WERI-Rb-1 (cell line): ENCODE results near the gene PKP2.

Source experiments
- DNase-seq: peaks from one replicate; pipeline ENCODE4 v3.0.0-alpha.2; 2020
- H3K27ac ChIP-seq: fragments of 250-450 bp; sonication (Bioruptor Pico); 2 replicates; pipeline ENCODE4 v1.5.1; 2020; ENCODE audit warnings: mild to moderate bottlenecking, moderate library complexity
- H3K27me3 ChIP-seq: fragments of 250-450 bp; sonication (Bioruptor Pico); 2 replicates; pipeline ENCODE4 v1.5.1; 2021; ENCODE audit warnings: mild to moderate bottlenecking, low read depth, moderate library complexity; ENCODE audit not compliant: insufficient read depth, severe bottlenecking
- H3K36me3 ChIP-seq: fragments of 250-450 bp; sonication (Bioruptor Pico); 2 replicates; pipeline ENCODE4 v1.5.1; 2020; ENCODE audit warnings: mild to moderate bottlenecking, moderate library complexity
- H3K4me3 ChIP-seq: 2 replicates; pipeline ENCODE4 v1.5.1; 2011; ENCODE audit warnings: low read depth, mild to moderate bottlenecking, control low read depth, low read length
- H3K9me3 ChIP-seq: fragments of 250-450 bp; sonication (Bioruptor Pico); 2 replicates; pipeline ENCODE4 v1.5.1; 2021; ENCODE audit warnings: mild to moderate bottlenecking, moderate library complexity; ENCODE audit not compliant: severe bottlenecking
- CTCF ChIP-seq: IDR thresholded peaks from 2 replicates; pipeline ENCODE4 v1.5.1; 2011; ENCODE audit warnings: low read depth, mild to moderate bottlenecking, control low read depth, inconsistent platforms, low read length

PKP2 gene

GRCh38 chr12:32922546-32923297 lies 26.1 kb upstream of the PKP2 start:
- TF ChIP-seq CTCF, result no peak
- Histone ChIP-seq H3K4me3 (no peak overlapping the region), H3K36me3 (no peaks in the 10 kb centered on the region), H3K27me3 (peaks cover 8% of the 10 kb centered on the region), H3K27ac (no peak overlapping the region), H3K9me3 (no peaks in the 10 kb centered on the region)
- DNase-seq, result no peak

GRCh38 chr12:32921397-32921796 lies 24.8 kb upstream of the PKP2 start:
- no peak overlapping the region for H3K4me3 ChIP-seq
- no peak for DNase-seq
- H3K36me3 ChIP-seq, result no peaks in the 10 kb centered on the region
- H3K27me3 ChIP-seq, result peaks cover 4% of the 10 kb centered on the region
- no peak overlapping the region for H3K27ac ChIP-seq
- no peak for TF ChIP-seq CTCF
- H3K9me3 ChIP-seq, result no peaks in the 10 kb centered on the region

GRCh38 chr12:32920506-32921085 lies 24.0 kb upstream of the PKP2 start:
- no peak for DNase-seq
- no peak overlapping the region for H3K27ac ChIP-seq

GRCh38 chr12:32918890-32919801 lies 22.6 kb upstream of the PKP2 start:
- DNase-seq, result peak; percentile 21
- Histone ChIP-seq H3K9me3 (no peaks in the 10 kb centered on the region), H3K27me3 (no peaks in the 10 kb centered on the region), H3K4me3 (no peak overlapping the region), H3K36me3 (no peaks in the 10 kb centered on the region), H3K27ac (no peak overlapping the region)
- peak; percentile 51 for TF ChIP-seq CTCF

More at GRCh38 chr12:32920506-32921085, 24.0 kb upstream of the PKP2 start:
- Histone ChIP-seq H3K27me3 (no peaks in the 10 kb centered on the region), H3K9me3 (no peaks in the 10 kb centered on the region), H3K4me3 (no peak overlapping the region), H3K36me3 (no peaks in the 10 kb centered on the region)
- TF ChIP-seq CTCF, result no peak

DNA sequence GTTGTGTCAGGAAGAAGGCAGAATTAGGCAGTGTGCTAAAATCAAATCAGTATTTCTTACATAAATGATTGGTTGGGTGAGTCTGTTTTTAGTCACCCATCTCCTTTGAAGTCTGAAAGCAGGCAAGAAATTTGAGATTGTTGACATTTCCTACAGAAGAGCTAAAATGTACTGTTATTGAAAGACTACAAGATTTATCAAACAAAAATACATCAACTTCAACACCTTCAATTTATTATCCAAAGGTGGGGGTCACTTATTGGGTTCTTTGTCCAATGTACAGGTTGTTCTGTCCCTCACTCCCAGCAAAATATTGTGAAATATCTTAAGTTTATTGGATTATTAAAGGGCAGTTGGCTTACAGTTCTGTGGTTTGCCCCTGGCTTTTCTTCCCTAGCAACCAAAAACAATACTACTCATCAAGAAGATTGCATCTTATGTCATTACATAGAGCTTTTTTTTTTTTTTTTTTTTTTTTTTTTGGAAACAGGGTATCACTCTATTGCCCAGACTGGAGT lies 20.6 kb upstream of the PKP2 start:
- Histone ChIP-seq H3K27ac (no peak overlapping the region), H3K27me3 (no peaks in the 10 kb centered on the region), H3K4me3 (no peak overlapping the region), H3K9me3 (no peaks in the 10 kb centered on the region), H3K36me3 (no peaks in the 10 kb centered on the region)
- no peak for TF ChIP-seq CTCF
- DNase-seq, result no peak
